DOHH2 (cell line): ENCODE measurements around the gene CCL2.

Experiments used
- EZH2phosphoT487 ChIP-seq: fragments of 200-600 bp; sonication (generic); IDR thresholded peaks from 2 replicates; pipeline ENCODE4 v1.6.1; 2017; ENCODE audit warnings: borderline replicate concordance, mild to moderate bottlenecking, antibody characterized with exemption, low read length, moderate library complexity, mixed read lengths
- TF ChIP-seq, protein P1 (sequence below): fragments of 200-600 bp; sonication (generic); IDR thresholded peaks from one replicate; pipeline ENCODE4 v1.5.1; 2014; ENCODE audit warnings: antibody characterized with exemption, mild to moderate bottlenecking, low read depth, low read length; ENCODE audit not compliant: poor library complexity, severe bottlenecking

DNA sequence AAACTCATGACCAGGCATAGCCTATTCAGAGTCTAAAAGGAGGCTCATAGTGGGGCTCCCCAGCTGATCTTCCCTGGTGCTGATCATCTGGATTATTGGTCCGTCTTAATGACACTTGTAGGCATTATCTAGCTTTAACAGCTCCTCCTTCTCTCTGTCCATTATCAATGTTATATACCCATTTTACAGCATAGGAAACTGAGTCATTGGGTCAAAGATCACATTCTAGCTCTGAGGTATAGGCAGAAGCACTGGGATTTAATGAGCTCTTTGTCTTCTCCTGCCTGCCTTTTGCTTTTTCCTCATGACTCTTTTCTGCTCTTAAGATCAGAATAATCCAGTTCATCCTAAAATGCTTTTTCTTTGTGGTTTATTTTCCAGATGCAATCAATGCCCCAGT lies 756 bp downstream of the CCL2 start:
- TF ChIP-seq, protein P1, sequence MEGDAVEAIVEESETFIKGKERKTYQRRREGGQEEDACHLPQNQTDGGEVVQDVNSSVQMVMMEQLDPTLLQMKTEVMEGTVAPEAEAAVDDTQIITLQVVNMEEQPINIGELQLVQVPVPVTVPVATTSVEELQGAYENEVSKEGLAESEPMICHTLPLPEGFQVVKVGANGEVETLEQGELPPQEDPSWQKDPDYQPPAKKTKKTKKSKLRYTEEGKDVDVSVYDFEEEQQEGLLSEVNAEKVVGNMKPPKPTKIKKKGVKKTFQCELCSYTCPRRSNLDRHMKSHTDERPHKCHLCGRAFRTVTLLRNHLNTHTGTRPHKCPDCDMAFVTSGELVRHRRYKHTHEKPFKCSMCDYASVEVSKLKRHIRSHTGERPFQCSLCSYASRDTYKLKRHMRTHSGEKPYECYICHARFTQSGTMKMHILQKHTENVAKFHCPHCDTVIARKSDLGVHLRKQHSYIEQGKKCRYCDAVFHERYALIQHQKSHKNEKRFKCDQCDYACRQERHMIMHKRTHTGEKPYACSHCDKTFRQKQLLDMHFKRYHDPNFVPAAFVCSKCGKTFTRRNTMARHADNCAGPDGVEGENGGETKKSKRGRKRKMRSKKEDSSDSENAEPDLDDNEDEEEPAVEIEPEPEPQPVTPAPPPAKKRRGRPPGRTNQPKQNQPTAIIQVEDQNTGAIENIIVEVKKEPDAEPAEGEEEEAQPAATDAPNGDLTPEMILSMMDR: no peak
- TF ChIP-seq EZH2phosphoT487: no peak
